C4-2B (cell line): Measurements from ENCODE around the gene JAKMIP3.

ENCODE experiments used
- ZFX ChIP-seq: fragments of 450-650 bp; IDR thresholded peaks from 2 replicates; pipeline ENCODE4 v1.6.1; 2017
- TF ChIP-seq, protein P1 (sequence below): fragments of 450-650 bp; conservative IDR thresholded peaks from 2 replicates; pipeline ENCODE4 v1.5.1; 2017; ENCODE audit warnings: mild to moderate bottlenecking

DNA sequence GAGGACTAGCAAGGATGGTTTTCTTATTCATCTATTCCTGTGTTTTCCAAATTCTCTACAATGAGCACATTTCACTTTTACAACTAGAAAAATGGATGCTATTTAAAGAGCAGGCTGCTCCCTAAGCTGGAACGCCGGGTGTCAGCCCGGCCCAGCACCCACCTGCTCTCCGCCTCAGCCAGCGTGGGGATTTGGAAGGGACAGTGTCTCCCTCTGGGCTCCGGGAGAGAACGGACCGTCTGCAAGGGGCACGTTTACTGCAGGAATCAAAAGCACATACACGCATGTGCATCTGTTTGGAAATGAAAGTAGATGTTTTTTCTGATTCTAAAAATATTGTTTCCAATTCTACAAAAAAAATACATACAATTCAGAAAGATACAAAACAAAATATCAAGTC is 2.3 kb upstream of the JAKMIP3 start:
- TF ChIP-seq, protein P1, sequence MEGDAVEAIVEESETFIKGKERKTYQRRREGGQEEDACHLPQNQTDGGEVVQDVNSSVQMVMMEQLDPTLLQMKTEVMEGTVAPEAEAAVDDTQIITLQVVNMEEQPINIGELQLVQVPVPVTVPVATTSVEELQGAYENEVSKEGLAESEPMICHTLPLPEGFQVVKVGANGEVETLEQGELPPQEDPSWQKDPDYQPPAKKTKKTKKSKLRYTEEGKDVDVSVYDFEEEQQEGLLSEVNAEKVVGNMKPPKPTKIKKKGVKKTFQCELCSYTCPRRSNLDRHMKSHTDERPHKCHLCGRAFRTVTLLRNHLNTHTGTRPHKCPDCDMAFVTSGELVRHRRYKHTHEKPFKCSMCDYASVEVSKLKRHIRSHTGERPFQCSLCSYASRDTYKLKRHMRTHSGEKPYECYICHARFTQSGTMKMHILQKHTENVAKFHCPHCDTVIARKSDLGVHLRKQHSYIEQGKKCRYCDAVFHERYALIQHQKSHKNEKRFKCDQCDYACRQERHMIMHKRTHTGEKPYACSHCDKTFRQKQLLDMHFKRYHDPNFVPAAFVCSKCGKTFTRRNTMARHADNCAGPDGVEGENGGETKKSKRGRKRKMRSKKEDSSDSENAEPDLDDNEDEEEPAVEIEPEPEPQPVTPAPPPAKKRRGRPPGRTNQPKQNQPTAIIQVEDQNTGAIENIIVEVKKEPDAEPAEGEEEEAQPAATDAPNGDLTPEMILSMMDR, result no peak
- no peak for TF ChIP-seq ZFX
